PC-3 (cell line): ENCODE measurements around the gene ATP8A2.

Experiments
- EZH2 ChIP-seq: fragments of 300-600 bp; sonication (generic); IDR thresholded peaks from one replicate; pipeline ENCODE4 v1.6.1; 2017; ENCODE audit warnings: antibody characterized with exemption, mild to moderate bottlenecking, low read length; ENCODE audit not compliant: unreplicated experiment
- EZH2phosphoT487 ChIP-seq: fragments of 300-600 bp; sonication (generic); IDR thresholded peaks from 2 replicates; pipeline ENCODE4 v1.6.1; 2018; ENCODE audit warnings: mild to moderate bottlenecking, antibody characterized with exemption, low read length, borderline replicate concordance
- TF ChIP-seq, protein P1 (sequence below): fragments of 300-600 bp; sonication (generic); conservative IDR thresholded peaks from 2 replicates; pipeline ENCODE4 v1.5.1; 2017; ENCODE audit warnings: antibody characterized with exemption, low read depth, mild to moderate bottlenecking, low read length

- TF ChIP-seq, protein P1, sequence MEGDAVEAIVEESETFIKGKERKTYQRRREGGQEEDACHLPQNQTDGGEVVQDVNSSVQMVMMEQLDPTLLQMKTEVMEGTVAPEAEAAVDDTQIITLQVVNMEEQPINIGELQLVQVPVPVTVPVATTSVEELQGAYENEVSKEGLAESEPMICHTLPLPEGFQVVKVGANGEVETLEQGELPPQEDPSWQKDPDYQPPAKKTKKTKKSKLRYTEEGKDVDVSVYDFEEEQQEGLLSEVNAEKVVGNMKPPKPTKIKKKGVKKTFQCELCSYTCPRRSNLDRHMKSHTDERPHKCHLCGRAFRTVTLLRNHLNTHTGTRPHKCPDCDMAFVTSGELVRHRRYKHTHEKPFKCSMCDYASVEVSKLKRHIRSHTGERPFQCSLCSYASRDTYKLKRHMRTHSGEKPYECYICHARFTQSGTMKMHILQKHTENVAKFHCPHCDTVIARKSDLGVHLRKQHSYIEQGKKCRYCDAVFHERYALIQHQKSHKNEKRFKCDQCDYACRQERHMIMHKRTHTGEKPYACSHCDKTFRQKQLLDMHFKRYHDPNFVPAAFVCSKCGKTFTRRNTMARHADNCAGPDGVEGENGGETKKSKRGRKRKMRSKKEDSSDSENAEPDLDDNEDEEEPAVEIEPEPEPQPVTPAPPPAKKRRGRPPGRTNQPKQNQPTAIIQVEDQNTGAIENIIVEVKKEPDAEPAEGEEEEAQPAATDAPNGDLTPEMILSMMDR = no peak
- no peak for TF ChIP-seq EZH2
- TF ChIP-seq EZH2phosphoT487 = no peak
Observed at GRCh38 chr13:25421612-25422011, 49.8 kb downstream of the ATP8A2 start.
